Measurements from ENCODE around the gene NAP1L5. TPM values are rescaled to one million over a fixed set of nuclear protein-coding genes. Genes with fewer than 3 reads are reported as not detected.
A peak's percentile ranks its signal among the peaks of the same experiment; 100 is the strongest.

Gene NAP1L5
- polyA plus RNA-seq, 1 donor: 6.6 TPM

GRCh38 chr4:88722276-88722780 is 24.7 kb upstream of the NAP1L5 start:
- DNase-seq (ENCODE audit: low read depth): no peak

GRCh38 chr4:88720451-88721428 is 23.1 kb upstream of the NAP1L5 start:
- no peak for DNase-seq (ENCODE audit: low read depth)

- no peak for DNase-seq (ENCODE audit: low read depth)
Observed at GRCh38 chr4:88719381-88719780, 21.8 kb upstream of the NAP1L5 start.

GRCh38 chr4:88718098-88718497 is 20.5 kb upstream of the NAP1L5 start:
- no peak for DNase-seq (ENCODE audit: low read depth)

GRCh38 chr4:88713782-88714181 is 16.2 kb upstream of the NAP1L5 start:
- DNase-seq (ENCODE audit: low read depth): no peak

- no peak for DNase-seq (ENCODE audit: low read depth)
Observed at GRCh38 chr4:88709989-88710388, 12.4 kb upstream of the NAP1L5 start.

- peak; percentile 61 for DNase-seq (ENCODE audit: low read depth)
Observed at GRCh38 chr4:88706574-88706973, 8.9 kb upstream of the NAP1L5 start.

GRCh38 chr4:88705805-88706492 is 8.3 kb upstream of the NAP1L5 start:
- no peak for DNase-seq (ENCODE audit: low read depth)

- no peak for DNase-seq (ENCODE audit: low read depth)
Observed at GRCh38 chr4:88705223-88705622, 7.6 kb upstream of the NAP1L5 start.

- DNase-seq (ENCODE audit: low read depth): no peak
Observed at GRCh38 chr4:88702782-88703181, 5.2 kb upstream of the NAP1L5 start.

- no peak for DNase-seq (ENCODE audit: low read depth)
Observed at GRCh38 chr4:88698519-88698918, 890 bp upstream of the NAP1L5 start.

- DNase-seq (ENCODE audit: low read depth): no peak
Observed at GRCh38 chr4:88697141-88697540, 488 bp downstream of the NAP1L5 start.

- no peak for DNase-seq (ENCODE audit: low read depth)
Observed at GRCh38 chr4:88696630-88697029, 999 bp downstream of the NAP1L5 start.

- no peak for DNase-seq (ENCODE audit: low read depth)
Observed at GRCh38 chr4:88693792-88694191, 3.8 kb downstream of the NAP1L5 start.

- no peak for DNase-seq (ENCODE audit: low read depth)
Observed at GRCh38 chr4:88690355-88690754, 7.3 kb downstream of the NAP1L5 start.

GRCh38 chr4:88681209-88681608 is 16.4 kb downstream of the NAP1L5 start:
- no peak for DNase-seq (ENCODE audit: low read depth)

GRCh38 chr4:88675543-88675942 is 22.1 kb downstream of the NAP1L5 start:
- no peak for DNase-seq (ENCODE audit: low read depth)

GRCh38 chr4:88674979-88675378 is 22.6 kb downstream of the NAP1L5 start:
- DNase-seq (ENCODE audit: low read depth): no peak

- DNase-seq (ENCODE audit: low read depth): no peak
Observed at GRCh38 chr4:88674565-88674964, 23.1 kb downstream of the NAP1L5 start.

- no peak for DNase-seq (ENCODE audit: low read depth)
Observed at GRCh38 chr4:88673886-88674285, 23.7 kb downstream of the NAP1L5 start.

- no peak for DNase-seq (ENCODE audit: low read depth)
Observed at GRCh38 chr4:88672987-88673386, 24.6 kb downstream of the NAP1L5 start.

GRCh38 chr4:88661739-88662138 is 35.9 kb downstream of the NAP1L5 start:
- DNase-seq (ENCODE audit: low read depth): no peak

All from forelimb muscle (tissue), 1 donor.